SU-DHL-6 (cell line): ENCODE data around the gene KMT2E.

Source experiments
- H2AFZ ChIP-seq: fragments of 200-600 bp; sonication (generic); 2 replicates; pipeline ENCODE4 v1.6.1; 2014; ENCODE audit warnings: low read depth, mild to moderate bottlenecking, moderate library complexity, mixed read lengths, antibody characterized with exemption, low read length; ENCODE audit not compliant: severe bottlenecking
- H3F3A ChIP-seq: fragments of 200-600 bp; shearing (Covaris generic); 2 replicates; pipeline ENCODE4 v1.6.0; 2016; ENCODE audit warnings: antibody characterized with exemption, mild to moderate bottlenecking; ENCODE audit not compliant: insufficient read depth
- H3K27ac ChIP-seq: fragments of 200-600 bp; sonication (generic); 2 replicates; pipeline ENCODE4 v1.5.1; 2016; ENCODE audit warnings: low read depth, mild to moderate bottlenecking, low read length, moderate library complexity, mixed read lengths
- H3K27me3 ChIP-seq: fragments of 200-600 bp; sonication (generic), shearing (Covaris generic); 2 replicates; pipeline ENCODE4 v1.6.0; 2014; ENCODE audit warnings: mild to moderate bottlenecking, low read length
- H3K36me3 ChIP-seq: fragments of 200-600 bp; sonication (generic); 2 replicates; pipeline ENCODE4 v1.6.1; 2014; ENCODE audit warnings: mild to moderate bottlenecking, low read length, mixed read lengths
- H3K4me2 ChIP-seq: fragments of 300-600, 200-600 bp; shearing (Covaris generic), sonication (generic); 2 replicates; pipeline ENCODE4 v1.6.0; 2014; ENCODE audit warnings: low read length, low read depth, mild to moderate bottlenecking; ENCODE audit not compliant: poor library complexity, severe bottlenecking
- H3K4me3 ChIP-seq: fragments of 200-600 bp; sonication (generic); 2 replicates; pipeline ENCODE4 v1.5.1; 2014; ENCODE audit warnings: antibody characterized with exemption, low read length, mild to moderate bottlenecking, mixed read lengths; ENCODE audit not compliant: insufficient read depth, poor library complexity, severe bottlenecking
- H3K79me2 ChIP-seq: fragments of 200-600 bp; sonication (generic); 2 replicates; pipeline ENCODE4 v1.6.1; 2014; ENCODE audit warnings: mild to moderate bottlenecking, low read length, moderate library complexity; ENCODE audit not compliant: insufficient read depth
- H3K9ac ChIP-seq: fragments of 200-600 bp; sonication (generic); 2 replicates; pipeline ENCODE4 v1.7.0; 2014; ENCODE audit warnings: mild to moderate bottlenecking, low read length
- H3K9me2 ChIP-seq: fragments of 200-600 bp; sonication (generic); replicated peaks from 2 replicates; pipeline ENCODE4 v1.6.1; 2014; ENCODE audit warnings: low read length; ENCODE audit not compliant: insufficient read depth
- H3K9me3 ChIP-seq: fragments of 200-600 bp; sonication (generic); 2 replicates; pipeline ENCODE4 v1.6.1; 2014; ENCODE audit warnings: low read length, mixed read lengths; ENCODE audit not compliant: insufficient read depth
- H4K20me1 ChIP-seq: fragments of 200-600 bp; sonication (generic); 2 replicates; pipeline ENCODE4 v1.6.1; 2014; ENCODE audit warnings: low read depth, mild to moderate bottlenecking, antibody characterized with exemption, low read length, moderate library complexity, mixed read lengths
- EZH2phosphoT487 ChIP-seq: fragments of 200-600 bp; sonication (generic), shearing (Covaris generic); conservative IDR thresholded peaks from 2 replicates; pipeline ENCODE4 v1.6.1; 2018; ENCODE audit warnings: mild to moderate bottlenecking, antibody characterized with exemption, low read length, moderate library complexity, mixed read lengths
- TF ChIP-seq, protein P1 (sequence below): fragments of 200-600 bp; sonication (generic); IDR thresholded peaks from one replicate; pipeline ENCODE4 v1.5.1; 2017; ENCODE audit warnings: antibody characterized with exemption, mild to moderate bottlenecking, low read length, moderate library complexity; ENCODE audit not compliant: insufficient read depth, poor library complexity, severe bottlenecking

The KMT2E gene

DNA sequence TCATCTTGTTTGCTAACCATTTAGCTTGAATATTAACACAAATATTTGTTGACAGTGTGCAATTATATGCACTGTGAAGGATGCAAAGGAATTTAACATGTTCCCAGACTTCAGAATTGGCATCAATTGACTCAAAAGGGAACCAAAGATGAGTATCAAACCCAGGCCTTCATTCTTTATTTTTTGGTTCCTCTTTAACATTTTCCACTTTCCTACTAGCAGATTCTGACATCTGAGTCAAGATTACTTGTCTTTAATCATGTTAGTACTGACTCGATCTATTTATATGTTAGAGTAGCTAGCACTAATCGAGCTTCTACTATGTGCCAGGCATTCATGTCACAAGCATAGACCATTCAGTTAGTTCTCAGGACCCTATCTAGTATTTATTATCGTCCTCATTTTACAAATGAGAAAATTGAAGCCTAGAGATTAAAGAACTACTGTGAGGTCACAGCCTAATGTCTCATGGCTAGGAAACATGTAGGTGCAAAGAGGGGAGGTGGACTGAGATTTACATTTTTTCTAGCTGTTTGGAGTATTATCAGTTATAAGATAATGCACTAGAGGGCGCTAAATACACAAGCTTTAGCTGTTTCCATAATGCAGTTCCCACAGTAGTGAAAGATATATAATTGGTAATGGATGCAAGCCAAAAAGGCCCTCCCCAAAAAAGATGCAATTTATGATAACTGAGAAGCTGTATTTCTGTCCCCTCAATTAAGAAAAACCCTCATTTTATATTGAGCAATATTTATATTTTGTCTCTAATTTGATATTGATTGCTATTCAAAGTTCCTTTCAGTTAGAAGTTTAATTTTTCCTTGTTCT, 32.9 kb upstream of the KMT2E start:
- Histone ChIP-seq H3K4me3 (no peak overlapping the region), H3K27ac (peak overlapping the region; percentile 79; the same call in 1 of the 2 replicates), H4K20me1 (no peaks in the 10 kb centered on the region), H3K9me3 (no peaks in the 10 kb centered on the region), H3K27me3 (no peaks in the 10 kb centered on the region), H3K4me2 (peak overlapping the region; percentile 89), H3K9me2 (no peaks in the 10 kb centered on the region), H3K9ac (no peak overlapping the region), H2AFZ (no peak overlapping the region), H3F3A (peaks cover 44% of the 10 kb centered on the region), H3K36me3 (no peaks in the 10 kb centered on the region), H3K79me2 (peaks cover 27% of the 10 kb centered on the region)
- TF ChIP-seq EZH2phosphoT487 = no peak
- TF ChIP-seq, protein P1, sequence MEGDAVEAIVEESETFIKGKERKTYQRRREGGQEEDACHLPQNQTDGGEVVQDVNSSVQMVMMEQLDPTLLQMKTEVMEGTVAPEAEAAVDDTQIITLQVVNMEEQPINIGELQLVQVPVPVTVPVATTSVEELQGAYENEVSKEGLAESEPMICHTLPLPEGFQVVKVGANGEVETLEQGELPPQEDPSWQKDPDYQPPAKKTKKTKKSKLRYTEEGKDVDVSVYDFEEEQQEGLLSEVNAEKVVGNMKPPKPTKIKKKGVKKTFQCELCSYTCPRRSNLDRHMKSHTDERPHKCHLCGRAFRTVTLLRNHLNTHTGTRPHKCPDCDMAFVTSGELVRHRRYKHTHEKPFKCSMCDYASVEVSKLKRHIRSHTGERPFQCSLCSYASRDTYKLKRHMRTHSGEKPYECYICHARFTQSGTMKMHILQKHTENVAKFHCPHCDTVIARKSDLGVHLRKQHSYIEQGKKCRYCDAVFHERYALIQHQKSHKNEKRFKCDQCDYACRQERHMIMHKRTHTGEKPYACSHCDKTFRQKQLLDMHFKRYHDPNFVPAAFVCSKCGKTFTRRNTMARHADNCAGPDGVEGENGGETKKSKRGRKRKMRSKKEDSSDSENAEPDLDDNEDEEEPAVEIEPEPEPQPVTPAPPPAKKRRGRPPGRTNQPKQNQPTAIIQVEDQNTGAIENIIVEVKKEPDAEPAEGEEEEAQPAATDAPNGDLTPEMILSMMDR = peak; percentile 75

GRCh38 chr7:104981672-104982037, 32.4 kb upstream of the KMT2E start:
- H2AFZ ChIP-seq = no peak overlapping the region
- H3K36me3 ChIP-seq = no peaks in the 10 kb centered on the region
- peak overlapping the region; percentile 79 for H3K27ac ChIP-seq
- TF ChIP-seq EZH2phosphoT487 = no peak
- TF ChIP-seq, protein P1 = no peak
- H3F3A ChIP-seq = peaks cover 50% of the 10 kb centered on the region
- no peaks in the 10 kb centered on the region for H3K27me3 ChIP-seq
- peak overlapping the region; percentile 89 for H3K4me2 ChIP-seq
- no peaks in the 10 kb centered on the region for H3K9me2 ChIP-seq
- peaks cover 33% of the 10 kb centered on the region for H3K79me2 ChIP-seq
- H4K20me1 ChIP-seq = no peaks in the 10 kb centered on the region
- H3K9me3 ChIP-seq = no peaks in the 10 kb centered on the region
- no peak overlapping the region for H3K9ac ChIP-seq
- H3K4me3 ChIP-seq = no peak overlapping the region

DNA sequence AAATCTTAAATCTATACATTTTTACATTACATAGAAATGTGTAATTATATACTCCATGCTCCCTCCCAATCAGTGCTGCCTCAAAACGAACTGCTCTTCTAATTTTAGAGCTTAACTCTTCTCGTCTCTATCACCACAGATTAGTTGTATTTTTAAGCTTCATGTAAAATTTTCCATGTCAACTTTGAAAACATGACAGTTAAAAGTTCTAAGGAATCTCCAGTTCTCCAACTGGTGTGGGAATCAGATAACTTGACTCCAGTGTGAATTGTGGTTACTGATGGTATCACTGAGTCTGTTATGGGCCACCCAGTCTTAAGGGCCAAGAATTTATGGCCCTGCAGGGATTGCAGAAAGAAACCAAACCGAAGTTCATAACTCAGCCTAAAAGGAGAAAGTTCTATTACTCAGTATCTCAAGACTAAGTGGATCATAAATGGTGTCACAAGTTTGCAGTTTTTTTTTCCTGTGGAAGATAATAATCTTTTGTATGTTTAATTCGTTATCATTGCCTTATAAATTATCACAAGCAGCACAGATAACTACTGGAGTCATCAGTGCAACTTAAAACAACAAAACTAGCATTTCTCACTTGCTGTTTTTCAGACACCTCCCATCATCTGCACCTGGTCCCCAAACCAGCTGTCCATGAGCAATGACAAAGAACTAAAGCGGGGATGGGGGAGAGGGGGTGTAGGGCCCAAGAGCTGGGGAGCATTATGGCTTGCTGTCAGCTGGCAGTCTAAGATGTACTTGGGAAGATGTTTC, 31.5 kb upstream of the KMT2E start:
- Histone ChIP-seq H3K79me2 (peaks cover 36% of the 10 kb centered on the region), H3F3A (peaks cover 55% of the 10 kb centered on the region), H3K27ac (peak overlapping the region; percentile 79), H2AFZ (no peak overlapping the region), H3K9me2 (no peaks in the 10 kb centered on the region), H3K4me3 (peak overlapping the region; percentile 59), H3K4me2 (peak overlapping the region; percentile 89), H3K9ac (peak overlapping the region; percentile 72), H3K36me3 (no peaks in the 10 kb centered on the region), H3K9me3 (no peaks in the 10 kb centered on the region), H4K20me1 (no peaks in the 10 kb centered on the region), H3K27me3 (no peaks in the 10 kb centered on the region)
- no peak for TF ChIP-seq EZH2phosphoT487
